Mammary epithelial cell (primary cell): ENCODE measurements around the gene GORASP2.

Source experiments
- CTCF ChIP-seq, 2 donors: IDR thresholded peaks in 1 of 2; conservative IDR thresholded peaks in 1 of 2; 2 replicates each; pipeline ENCODE4 v1.5.1; 2011 to 2012; ENCODE audit warnings: inconsistent platforms in 2 of 2, low read length in 2 of 2, mild to moderate bottlenecking in 2 of 2, control low read depth in 1 of 2, low read depth in 1 of 2; ENCODE audit not compliant: insufficient read depth in 1 of 2; ENCODE audit errors: extremely low read depth in 1 of 2
- EZH2 ChIP-seq: IDR thresholded peaks from 2 replicates; pipeline ENCODE4 v1.6.1; 2012; ENCODE audit warnings: low read length, inconsistent platforms, borderline replicate concordance

GRCh38 chr2:170897108-170897507 is 31.9 kb upstream of the GORASP2 start:
- no peak for TF ChIP-seq CTCF (conservative IDR thresholded peaks at IDR 0.05 in 1 of 2, IDR thresholded peaks at IDR 0.05 in 1 of 2; ENCODE audit: extremely low read depth in 1 of 2, insufficient read depth in 1 of 2, low read depth in 1 of 2, low read length in 2 of 2)
- no peak for TF ChIP-seq EZH2
